ENCODE data around the gene ARHGEF6. TPM values are rescaled to one million over a fixed set of nuclear protein-coding genes. Genes with fewer than 3 reads are reported as not detected.

ARHGEF6 gene
- polyA plus RNA-seq, 1 experiment, result 3.0 TPM

DNA sequence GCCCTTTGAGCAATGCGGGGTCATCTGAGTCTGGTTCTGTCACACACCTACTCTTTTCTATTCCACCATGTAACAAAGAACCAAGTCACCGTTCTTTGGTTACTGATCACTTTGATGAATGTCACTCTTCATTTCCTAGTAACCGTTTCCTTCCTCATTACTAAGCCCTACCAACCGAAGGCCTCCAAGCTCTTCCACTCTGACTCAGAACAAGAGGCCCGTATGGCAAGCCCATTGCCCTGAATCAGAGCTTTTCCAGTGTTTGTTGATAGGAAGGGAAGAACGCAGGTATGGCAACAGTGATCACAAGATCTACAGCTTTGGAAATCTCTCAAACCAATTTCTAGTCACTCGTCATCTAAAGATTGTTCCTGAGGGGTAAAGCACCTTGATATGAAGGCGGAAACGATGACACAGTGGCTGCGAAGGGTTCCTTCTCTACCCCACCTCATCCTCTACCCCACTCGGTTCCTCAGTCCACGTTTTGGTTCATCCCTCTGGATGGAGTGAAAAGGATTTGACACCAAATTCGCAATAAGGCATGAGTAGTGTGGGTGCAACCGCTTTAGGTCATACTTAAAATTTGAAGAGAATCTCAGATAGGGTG, 160.7 kb downstream of the ARHGEF6 start:
- H3K36me3 ChIP-seq (ENCODE audit: control insufficient read depth, insufficient read depth, low read length), result no peaks in the 10 kb centered on the region
- no peak for DNase-seq (ENCODE audit: low read depth)
- no peak overlapping the region for H3K4me3 ChIP-seq (ENCODE audit: low read depth, low read length)
- ChIA-PET CTCF (interaction anchor here (0.5 kb wide), 1 partner anchor 19 kb away, joined by 3 read pairs; no protein-coding TSS in a partner anchor), POLR2A (no interaction called here)
- H3K27me3 ChIP-seq (ENCODE audit: control insufficient read depth, insufficient read depth, low read length), result no peaks in the 10 kb centered on the region
- TF ChIP-seq, protein P1, sequence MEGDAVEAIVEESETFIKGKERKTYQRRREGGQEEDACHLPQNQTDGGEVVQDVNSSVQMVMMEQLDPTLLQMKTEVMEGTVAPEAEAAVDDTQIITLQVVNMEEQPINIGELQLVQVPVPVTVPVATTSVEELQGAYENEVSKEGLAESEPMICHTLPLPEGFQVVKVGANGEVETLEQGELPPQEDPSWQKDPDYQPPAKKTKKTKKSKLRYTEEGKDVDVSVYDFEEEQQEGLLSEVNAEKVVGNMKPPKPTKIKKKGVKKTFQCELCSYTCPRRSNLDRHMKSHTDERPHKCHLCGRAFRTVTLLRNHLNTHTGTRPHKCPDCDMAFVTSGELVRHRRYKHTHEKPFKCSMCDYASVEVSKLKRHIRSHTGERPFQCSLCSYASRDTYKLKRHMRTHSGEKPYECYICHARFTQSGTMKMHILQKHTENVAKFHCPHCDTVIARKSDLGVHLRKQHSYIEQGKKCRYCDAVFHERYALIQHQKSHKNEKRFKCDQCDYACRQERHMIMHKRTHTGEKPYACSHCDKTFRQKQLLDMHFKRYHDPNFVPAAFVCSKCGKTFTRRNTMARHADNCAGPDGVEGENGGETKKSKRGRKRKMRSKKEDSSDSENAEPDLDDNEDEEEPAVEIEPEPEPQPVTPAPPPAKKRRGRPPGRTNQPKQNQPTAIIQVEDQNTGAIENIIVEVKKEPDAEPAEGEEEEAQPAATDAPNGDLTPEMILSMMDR (IDR thresholded peaks at IDR 0.05; ENCODE audit: insufficient read depth, low read depth, low read length), result no peak

DNA sequence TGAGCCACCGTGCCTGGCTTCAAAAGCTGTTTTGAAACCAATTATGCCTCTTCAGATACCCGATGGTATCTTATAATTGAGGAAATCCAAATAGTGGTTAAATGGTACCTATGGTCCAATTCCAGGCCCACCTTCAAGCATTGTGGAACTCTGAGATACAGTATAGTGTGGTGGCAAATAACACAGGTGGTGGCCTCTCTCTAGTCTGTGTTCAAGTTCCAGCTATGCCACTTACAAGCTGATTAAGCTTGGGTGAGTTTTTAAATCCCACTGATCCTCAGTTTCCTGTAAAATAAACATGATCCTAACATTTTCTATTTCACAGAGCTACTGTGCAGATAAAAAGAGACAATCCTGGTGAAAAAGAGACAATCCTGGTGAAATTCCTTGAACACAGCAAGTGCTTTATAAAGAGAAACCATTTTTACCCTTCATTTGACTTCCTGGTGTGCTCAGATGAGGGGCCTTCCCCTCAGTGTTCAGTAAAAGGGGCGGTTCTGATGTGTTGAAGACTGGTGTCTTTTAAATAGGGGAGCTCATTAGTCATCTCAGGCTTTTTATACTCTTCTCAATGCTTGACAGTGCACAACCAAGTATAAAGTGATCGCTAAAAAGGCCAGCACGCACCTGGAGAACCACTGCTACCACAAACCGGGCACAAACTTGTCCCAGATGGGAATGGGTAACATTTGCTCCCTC, 163.6 kb downstream of the ARHGEF6 start:
- CTCF ChIA-PET, result interaction anchor here (1.0 kb wide), 1 partner anchor 8 kb away, joined by 3 read pairs; no protein-coding TSS in a partner anchor
- POLR2A ChIA-PET, result no interaction called here
- H3K4me3 ChIP-seq (ENCODE audit: low read depth, low read length), result no peak overlapping the region
- DNase-seq (ENCODE audit: low read depth), result no peak
- TF ChIP-seq, protein P1 (IDR thresholded peaks at IDR 0.05; ENCODE audit: insufficient read depth, low read depth, low read length), result no peak
- no peaks in the 10 kb centered on the region for H3K27me3 ChIP-seq (ENCODE audit: control insufficient read depth, insufficient read depth, low read length)
- H3K36me3 ChIP-seq (ENCODE audit: control insufficient read depth, insufficient read depth, low read length), result no peaks in the 10 kb centered on the region

Small RNA genes within 50 kb of the gene (small RNA-seq; reads per million reads assigned to genes)
- not detected for gene RF00019 (ENCODE audit: insufficient read length, low read depth, low replicate concordance)
- gene RNU6-972P (ENCODE audit: insufficient read length, low read depth, low replicate concordance), result not detected

Other genes starting within 250 kb of the ARHGEF6 start
- gene VGLL1, start 248.7 kb downstream of the ARHGEF6 start, polyA plus RNA-seq (2011; rRNA removed), result not detected in 2 replicates
- not detected in 2 replicates for gene CD40LG, start 132.8 kb downstream of the ARHGEF6 start, polyA plus RNA-seq (2011; rRNA removed)
- 73.5 and 95.5 TPM in 2 replicates for gene RBMX, start 99.8 kb upstream of the ARHGEF6 start, polyA plus RNA-seq (2011; rRNA removed)

All from BJ (cell line).